Mucosa of descending colon (tissue), 3 donors: ENCODE data around the gene PDE4B. TPM values are rescaled to one million over a fixed set of nuclear protein-coding genes. Genes with fewer than 3 reads are reported as not detected.
A peak's percentile ranks its signal among the peaks of the same experiment; 100 is the strongest.

Experiments
- ATAC-seq: fragments of 200-7000 bp; cut with Tn5 transposase; one replicate; pipeline ENCODE4 v1.9.1; 2020; ENCODE audit warnings: mild to moderate bottlenecking, moderate library complexity
- DNase-seq, 3 donors: peaks; one replicate each; pipeline ENCODE4 v3.0.0-alpha.2; 2020
- H3K36me3 ChIP-seq: fragments of 200-600 bp; one replicate; pipeline ENCODE4 v1.8.0; 2021; ENCODE audit warnings: low read depth, mild to moderate bottlenecking
- H3K4me1 ChIP-seq: fragments of 200-600 bp; one replicate; pipeline ENCODE4 v1.8.0; 2021; ENCODE audit warnings: low read depth, mild to moderate bottlenecking
- H3K4me3 ChIP-seq: fragments of 200-600 bp; one replicate; pipeline ENCODE4 v1.8.0; 2021; ENCODE audit warnings: mild to moderate bottlenecking
- H3K9me3 ChIP-seq: fragments of 200-600 bp; one replicate; pipeline ENCODE4 v1.8.0; 2021; ENCODE audit warnings: mild to moderate bottlenecking
- CTCF ChIP-seq: fragments of 200-600 bp; IDR thresholded peaks from one replicate; pipeline ENCODE4 v1.8.0; 2022; ENCODE audit warnings: antibody characterized with exemption, mild to moderate bottlenecking
- intact Hi-C, 2 donors: fragments of 100-400 bp; cut with DNase I in 1 of 2; cut with micrococcal nuclease in 1 of 2; formaldehyde crosslinking; loops; one replicate each; pipeline versions ENCODE4 v1.11.0 to v1.11.1; 2022; cut with DNase I, micrococcal nuclease
- total RNA-seq, 3 donors: library from RNA; stranded (reverse); fragmentation: NEBNext Ultra II Directional in 2 of 3; extraction: Animal tissue kit (Norgen Biotek cat#: 25700) in 2 of 3; gene quantifications; one replicate each; pipeline versions ENCODE4 v1.2.1 to v1.2.4, GENCODE V29; 2021 to 2023
- donor health status: DM: no; HTN: no; CAD: no; lungs with moderate emphysema.
- donor health status: DM: no; HTN: no; CAD: no.
- donor health status: DM: no; HTN: yes; CAD: no.

Gene PDE4B
- total RNA-seq, 3 donors from 2014 or later = 3.4 to 6.6 (median 4.9) TPM

GRCh38 chr1:66300280-66300971 lies 507.7 kb downstream of the PDE4B start:
- intact Hi-C loops = no loop called here
- Histone ChIP-seq H3K4me3 (no peak overlapping the region), H3K4me1 (peaks cover 6% of the 10 kb centered on the region), H3K36me3 (no peaks in the 10 kb centered on the region), H3K9me3 (no peaks in the 10 kb centered on the region)
- TF ChIP-seq CTCF = no peak
- ATAC-seq (no peak), DNase-seq (no peak)

- Histone ChIP-seq H3K4me3 (no peak overlapping the region), H3K4me1 (peaks cover 6% of the 10 kb centered on the region), H3K36me3 (no peaks in the 10 kb centered on the region), H3K9me3 (no peaks in the 10 kb centered on the region)
- ATAC-seq (peak; percentile 82), DNase-seq (no peak)
- TF ChIP-seq CTCF = no peak
- intact Hi-C loops = no loop called here
Observed at GRCh38 chr1:66300972-66301451, 508.3 kb downstream of the PDE4B start.

GRCh38 chr1:66302184-66302742 lies 509.6 kb downstream of the PDE4B start:
- Histone ChIP-seq H3K4me3 (no peak overlapping the region), H3K9me3 (no peaks in the 10 kb centered on the region), H3K36me3 (no peaks in the 10 kb centered on the region), H3K4me1 (peaks cover 6% of the 10 kb centered on the region)
- ATAC-seq (no peak), DNase-seq (no peak)
- no peak for TF ChIP-seq CTCF
- intact Hi-C loops = no loop called here

GRCh38 chr1:66302815-66303214 lies 510.1 kb downstream of the PDE4B start:
- no peak for TF ChIP-seq CTCF
- no peaks in the 10 kb centered on the region for H3K9me3 ChIP-seq
- H3K4me1 ChIP-seq = peaks cover 6% of the 10 kb centered on the region
- peak; percentile 17 for ATAC-seq
- intact Hi-C loops = no loop called here
- H3K4me3 ChIP-seq = no peak overlapping the region
- H3K36me3 ChIP-seq = no peaks in the 10 kb centered on the region
- DNase-seq = no peak

GRCh38 chr1:66303646-66304045 lies 511.0 kb downstream of the PDE4B start:
- no peaks in the 10 kb centered on the region for H3K9me3 ChIP-seq
- DNase-seq (no peak), ATAC-seq (no peak)
- no peaks in the 10 kb centered on the region for H3K36me3 ChIP-seq
- peaks cover 6% of the 10 kb centered on the region for H3K4me1 ChIP-seq
- H3K4me3 ChIP-seq = no peak overlapping the region
- intact Hi-C loops = no loop called here
- TF ChIP-seq CTCF = no peak
